A549 (cell line): ENCODE results near the gene REC114.

Experiments
- CTCF ChIP-seq: fragments of >200 bp; sonication (Bioruptor Twin); formaldehyde crosslinking; IDR thresholded peaks from 3 replicates; pipeline ENCODE4 v1.5.1; 2016
- POLR2A ChIP-seq: IDR thresholded peaks from 2 replicates; pipeline ENCODE4 v1.6.1; 2012; ENCODE audit warnings: mild to moderate bottlenecking, low read length
- USF2 ChIP-seq: fragments of 450-650 bp; IDR thresholded peaks from 2 replicates; pipeline ENCODE4 v1.6.1; 2014; ENCODE audit warnings: antibody characterized with exemption

- TF ChIP-seq POLR2A (no peak), USF2 (no peak), CTCF (no peak)
Observed at GRCh38 chr15:73518180-73518862, 75.4 kb downstream of the REC114 start.
